GM19455 (cell line): ENCODE measurements around the gene CHKA.

Experiments
- ATAC-seq: cut with Tn5 transposase; IDR thresholded peaks from one replicate; pipeline ENCODE4 v1.9.1; 2021; ENCODE audit not compliant: unreplicated experiment

Gene CHKA

DNA sequence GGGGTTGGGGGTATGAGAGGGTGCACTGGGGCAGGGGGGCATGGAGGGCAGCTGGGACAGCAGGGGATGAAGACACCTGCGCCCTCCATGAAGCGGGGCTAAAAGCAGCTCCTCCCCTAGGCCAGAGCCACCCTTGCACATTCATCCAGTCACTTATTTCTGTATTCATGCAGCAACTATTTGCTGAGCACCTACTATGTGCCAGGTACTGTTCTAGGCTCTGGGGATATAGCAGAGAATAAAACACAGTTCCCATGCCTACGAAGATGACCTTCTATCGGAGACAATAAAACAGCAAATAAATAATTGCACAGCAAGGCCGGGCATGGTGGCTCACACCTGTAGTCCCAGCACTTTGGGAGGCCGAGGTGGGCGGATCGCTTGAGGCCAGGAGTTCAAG lies 105.7 kb downstream of the CHKA start:
- no peak for ATAC-seq

DNA sequence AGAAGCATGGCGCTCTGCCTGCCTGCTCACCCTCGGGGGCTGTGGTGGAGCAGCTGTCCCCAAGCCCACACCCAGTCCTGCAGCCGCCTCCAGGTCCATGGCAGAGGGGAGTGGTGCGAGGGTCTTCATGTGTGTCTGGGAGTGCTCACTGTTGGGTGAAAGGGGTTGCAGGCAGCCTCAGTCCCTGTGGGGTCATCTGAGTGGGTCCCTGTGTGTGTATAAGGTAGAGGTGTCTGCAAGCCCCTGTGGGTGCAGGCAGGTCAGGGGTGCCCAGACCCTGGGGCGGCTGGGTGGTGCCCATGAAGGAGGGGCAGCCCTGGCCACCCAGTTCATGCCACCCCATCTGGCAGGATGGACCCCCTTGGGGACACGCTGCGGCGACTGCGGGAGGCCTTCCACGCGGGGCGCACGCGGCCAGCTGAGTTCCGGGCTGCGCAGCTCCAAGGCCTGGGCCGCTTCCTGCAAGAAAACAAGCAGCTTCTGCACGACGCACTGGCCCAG lies 106.2 kb downstream of the CHKA start:
- no peak for ATAC-seq

DNA sequence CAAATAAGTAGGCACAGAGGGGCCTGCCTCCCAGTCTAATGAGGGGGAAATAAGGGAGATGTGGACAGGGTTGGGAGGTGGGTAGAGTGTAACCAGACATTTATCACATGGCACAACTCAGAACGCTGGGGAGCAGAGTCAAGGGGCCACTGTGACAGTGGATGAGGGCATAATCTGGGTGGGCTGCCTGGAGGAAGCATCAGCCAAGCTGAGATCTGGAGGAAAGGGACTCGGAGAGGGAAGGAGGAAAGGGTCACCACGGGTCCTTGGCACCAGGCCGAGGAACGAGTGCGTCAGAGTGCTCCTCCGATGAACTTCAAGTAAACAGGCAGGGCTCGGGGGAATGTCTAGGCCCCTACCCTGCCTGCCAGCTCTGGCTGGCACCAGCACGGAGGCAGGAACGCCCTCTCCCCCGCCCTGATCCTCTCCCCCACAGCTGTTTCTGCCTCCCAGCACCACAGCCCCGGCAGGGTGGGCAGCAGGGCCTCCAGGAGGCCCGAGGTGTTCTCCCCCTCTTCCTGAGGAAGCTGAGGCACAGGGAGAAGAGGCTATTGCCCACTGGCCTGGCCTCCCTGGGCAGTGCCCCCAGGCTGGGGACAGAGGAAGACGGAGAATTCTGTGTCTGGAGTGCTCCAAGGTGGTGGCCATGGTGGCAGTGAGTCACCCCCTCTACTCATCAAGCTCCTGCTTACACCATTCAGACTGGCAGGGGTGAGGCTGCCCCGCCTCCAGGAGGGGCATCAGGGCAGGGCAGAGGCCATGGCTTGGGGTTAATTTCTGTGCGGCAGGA lies 106.8 kb downstream of the CHKA start:
- no peak for ATAC-seq

DNA sequence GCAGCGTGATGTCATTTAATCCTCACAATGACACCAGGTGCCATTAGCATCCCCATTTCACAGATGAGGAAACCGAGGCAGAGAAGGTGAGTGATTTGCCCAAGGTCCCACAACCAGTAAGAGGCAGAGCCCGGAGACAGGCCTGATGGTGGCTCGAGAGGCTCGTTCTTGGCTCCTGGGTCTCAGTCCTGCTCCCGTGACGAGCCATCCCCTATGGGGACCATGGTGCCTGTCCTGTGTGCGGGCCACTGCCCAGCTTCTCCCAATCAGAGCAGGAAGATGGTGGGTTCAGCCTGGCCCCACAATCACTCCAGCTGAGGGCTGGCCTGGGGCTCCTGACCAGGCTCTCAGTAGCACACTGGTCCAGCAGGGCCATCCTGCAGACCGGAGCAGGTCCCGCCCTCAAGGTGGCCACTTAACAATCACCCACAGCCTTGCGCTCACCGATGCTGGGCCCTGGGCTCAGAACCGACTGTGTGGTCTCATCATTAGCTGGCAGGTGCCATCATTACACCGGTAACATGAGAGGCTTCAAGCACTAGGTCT lies 107.5 kb downstream of the CHKA start:
- no peak for ATAC-seq

DNA sequence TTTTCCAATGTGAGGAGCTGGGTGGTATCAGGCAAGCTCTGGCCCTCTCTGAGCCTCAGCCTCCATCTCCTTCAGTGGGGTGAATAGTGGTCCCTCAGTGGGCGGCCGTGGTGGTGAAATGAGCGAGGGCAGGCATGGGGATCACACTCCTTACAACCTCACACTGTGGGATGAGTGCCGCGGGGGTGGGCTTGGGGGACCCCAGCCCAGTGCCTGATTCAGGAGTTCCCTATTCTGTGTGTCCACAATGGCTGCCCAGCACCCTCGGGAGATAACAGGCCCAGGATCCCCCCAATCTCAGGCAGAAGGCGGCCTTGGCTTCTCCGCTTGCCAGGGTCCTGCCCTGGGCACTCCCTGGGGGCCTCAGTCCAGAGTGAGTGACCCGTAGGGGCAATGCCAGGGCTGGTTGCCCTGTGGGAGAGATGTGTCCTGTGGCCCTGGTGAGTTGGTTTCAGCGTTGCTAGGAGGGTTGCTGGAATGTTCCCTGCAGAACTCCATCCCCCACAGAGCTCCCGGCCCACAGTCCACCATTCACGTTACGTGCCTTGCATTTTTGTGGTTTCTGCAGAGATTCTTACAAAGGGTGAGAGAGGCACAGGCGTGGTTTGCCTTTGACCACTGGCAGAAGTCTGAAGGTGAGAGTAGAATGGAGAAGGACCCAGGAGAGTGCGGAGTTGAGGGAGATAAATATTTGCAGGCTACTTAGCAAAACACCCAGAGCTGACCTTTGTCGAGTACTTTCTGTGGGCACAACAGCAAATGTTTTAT lies 108.2 kb downstream of the CHKA start:
- no peak for ATAC-seq

DNA sequence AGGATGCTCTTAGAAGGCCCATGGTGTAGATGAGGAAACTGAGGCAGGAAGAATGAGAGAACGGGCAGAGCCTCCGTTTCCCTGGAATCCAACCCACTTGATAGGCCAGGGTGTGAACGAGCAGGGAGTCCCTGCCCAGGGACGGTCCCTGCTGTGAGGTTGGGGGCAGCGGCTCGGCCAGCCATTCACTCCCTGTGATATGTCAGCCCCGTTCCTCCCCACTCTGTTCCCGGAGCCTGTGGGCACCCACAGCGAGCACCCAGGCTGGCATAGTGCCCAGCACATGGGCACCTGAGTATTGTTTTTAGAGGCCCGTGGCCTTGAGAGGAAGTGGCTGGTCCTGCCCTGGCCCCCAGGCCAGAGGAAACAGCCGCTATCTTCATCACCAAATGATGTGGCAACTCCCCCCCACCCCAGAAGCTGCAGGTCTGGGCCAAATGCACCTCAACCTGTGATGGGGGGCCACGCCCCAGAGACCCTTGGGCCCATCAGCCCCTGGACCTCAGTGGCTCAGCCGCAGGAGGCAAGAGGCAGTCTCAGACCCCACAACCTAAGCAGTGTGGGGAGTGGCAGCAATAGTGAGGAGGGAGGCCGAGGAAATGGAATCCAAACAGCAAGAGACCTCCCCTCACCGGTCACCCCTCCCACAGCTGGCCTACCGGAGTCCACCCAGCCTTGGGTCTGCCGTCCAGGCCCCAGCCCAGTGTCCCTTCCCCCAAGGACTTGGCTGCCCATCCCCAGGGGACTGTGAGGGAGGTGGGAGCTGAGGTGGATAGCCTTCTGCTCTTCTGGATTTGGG lies 108.9 kb downstream of the CHKA start:
- ATAC-seq: no peak

DNA sequence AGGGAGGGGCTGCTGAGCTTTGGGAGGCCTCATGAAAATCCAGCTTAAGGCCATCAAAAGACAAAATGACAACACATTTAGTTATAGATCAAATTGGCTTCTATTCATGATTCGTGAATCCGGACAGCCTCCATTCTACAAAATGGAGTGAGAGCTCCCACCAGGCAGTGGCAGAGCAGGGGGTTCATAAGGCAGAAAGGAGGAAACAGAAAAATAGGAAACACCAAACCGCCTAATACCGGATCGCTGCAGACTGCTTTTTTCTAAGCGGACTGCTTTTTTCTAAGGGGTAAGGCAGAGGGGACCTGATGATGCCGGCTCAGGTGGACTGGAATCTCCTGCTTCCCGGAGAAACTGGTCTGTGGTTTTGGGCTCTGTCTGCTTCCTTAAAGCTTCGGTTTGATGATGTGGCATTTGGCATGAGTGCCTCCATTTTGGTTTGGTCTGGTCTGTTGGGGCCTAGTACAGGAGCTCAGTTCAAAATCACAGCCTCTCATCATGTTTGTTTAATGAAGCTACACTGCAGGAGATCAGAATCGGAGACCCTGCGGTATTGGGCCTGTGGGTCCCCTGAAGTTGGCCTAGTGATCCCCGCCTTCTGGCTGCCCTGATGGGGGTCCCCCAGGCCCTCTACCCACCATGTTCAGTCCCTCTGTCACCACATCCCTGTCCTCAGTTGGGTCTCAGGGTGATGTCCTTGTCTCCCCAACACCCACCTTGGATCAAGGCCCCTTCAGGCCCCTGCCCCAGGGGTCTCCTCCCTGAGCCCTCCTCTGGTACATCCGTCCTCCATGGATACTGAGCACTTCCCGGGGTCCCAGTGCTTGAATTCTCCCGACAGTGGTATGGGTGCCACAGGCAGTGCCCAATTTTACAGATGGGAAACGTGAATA lies 109.9 kb downstream of the CHKA start:
- no peak for ATAC-seq

DNA sequence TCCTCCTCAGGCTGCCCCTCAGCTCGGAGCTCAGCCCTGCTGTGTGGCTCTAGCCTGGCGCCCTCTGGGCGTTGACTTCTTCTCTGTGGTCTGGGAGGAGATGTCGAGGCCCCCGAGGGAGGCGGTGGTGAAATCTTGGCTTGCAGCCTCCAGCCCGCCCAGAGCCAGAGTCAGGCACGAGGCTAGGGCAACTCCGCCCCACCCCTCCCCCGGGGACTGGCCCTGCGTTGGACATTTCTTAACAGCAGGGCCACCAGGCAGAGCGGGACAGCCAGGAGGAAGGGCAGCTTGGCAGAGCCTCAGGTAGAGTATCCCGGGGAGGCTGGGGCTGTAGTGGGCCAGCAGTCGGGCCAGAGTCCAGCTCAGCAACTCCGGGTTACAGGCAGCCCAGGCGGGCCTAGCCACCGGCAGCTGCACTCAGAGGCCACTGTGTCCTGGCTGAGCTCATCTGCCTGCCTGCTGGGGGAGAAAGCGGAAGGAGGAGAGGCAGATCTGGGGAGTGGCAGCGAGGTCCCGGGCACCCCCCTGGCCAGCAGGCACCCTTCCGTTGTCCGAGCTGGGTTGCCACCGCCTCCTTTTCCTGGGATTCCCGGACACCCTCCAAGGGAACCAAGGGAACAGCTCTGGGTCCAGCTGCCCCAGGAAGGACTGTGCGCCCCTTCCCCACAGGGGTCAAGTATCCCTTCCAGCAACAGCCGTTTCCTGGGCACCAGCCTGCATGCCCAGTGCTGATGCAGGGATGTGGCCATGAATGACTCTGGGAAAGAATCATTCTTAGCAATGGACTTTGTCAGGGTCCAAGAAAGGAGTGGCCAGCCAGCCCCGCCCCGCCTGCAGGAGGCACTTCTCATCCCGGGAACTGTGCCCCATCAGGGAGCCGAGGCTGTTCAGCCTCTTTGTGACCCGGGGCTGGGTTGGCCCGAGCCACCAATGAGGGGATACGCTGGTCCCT lies 110.8 kb downstream of the CHKA start, which contains the start of gene ALDH3B1:
Gene ALDH3B1, plus strand, starts transcription at position 238 of the 952 bp plus-strand sequence. CDS start 4,971 bp downstream, outside the sequence.
- ATAC-seq: no peak

DNA sequence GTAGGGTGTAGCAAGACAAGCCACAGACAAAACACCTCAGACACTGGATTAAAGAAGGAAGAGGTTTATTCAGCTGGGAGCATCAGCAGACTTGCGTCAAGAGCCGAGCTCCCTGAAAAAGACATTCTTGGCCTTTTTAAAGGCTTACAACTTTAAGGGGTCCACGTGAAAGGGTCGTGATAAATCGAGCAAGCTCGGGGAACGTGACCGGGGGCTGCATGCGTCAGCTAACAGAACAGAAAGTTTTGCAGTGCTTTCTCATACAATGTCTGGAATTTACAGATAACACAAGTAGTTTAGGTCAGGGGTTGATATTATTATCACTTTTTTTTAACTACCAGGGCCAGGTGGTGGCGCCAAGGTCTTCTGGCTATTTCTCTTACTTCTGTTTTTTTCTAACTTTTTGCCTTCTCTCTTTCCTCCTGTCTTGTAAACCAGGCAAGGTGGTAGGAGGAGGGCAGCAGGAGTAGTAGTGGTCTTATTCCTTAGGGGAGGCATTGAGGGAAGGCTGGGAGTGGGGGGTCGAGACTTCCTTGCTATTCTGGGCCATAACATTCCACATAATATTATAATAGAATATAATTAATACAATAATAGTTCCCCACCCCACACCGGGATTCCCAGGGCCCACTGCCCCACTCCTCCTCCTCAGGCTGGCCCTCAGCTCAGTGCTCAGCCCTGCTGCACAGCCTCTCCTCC lies 111.6 kb downstream of the CHKA start:
- ATAC-seq: no peak

DNA sequence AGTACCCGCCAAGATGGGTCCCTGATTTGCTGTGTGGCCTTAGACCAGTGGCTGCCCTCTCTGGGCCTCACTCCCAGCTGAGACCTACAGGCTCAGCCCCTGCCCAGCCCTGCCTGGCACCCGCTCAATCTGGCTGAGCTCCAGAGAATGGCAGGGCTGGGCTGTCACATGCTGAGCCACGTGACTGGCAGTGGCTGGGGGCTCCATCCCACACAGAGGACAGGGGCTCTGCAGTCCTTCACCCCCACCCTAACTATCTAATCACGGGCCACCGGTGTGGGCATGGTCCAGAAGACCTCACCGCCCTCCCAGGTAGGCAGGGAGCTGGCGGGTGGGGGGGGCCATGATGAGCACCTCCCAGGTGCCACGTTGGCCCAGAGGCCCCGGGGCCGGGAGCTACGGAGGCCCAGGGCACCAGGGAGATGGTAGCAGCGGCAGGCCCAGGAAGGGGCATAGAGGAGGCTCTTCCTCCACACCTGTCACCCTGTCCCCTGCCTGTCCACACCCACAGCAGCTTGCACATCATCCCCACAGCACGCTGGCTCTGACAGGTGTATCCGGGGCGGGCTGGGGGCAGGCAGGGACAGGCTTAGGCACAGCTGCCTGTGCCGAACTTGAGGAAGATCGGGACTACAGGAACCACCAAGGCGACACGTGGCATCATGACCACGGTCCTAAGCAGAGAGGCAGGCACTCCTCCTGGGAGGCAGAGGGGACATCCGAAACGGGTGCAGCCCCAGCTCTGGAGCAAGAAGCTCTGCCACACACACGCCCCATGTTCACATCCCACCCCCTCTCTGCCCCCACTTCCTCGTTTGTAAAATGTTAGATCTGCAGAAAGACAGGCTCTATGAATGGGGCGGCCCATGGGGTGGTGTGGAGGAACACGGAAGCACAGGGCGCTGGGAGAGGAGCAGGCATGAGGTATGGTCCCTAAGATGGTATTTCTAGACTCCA lies 112.5 kb downstream of the CHKA start:
- no peak for ATAC-seq

DNA sequence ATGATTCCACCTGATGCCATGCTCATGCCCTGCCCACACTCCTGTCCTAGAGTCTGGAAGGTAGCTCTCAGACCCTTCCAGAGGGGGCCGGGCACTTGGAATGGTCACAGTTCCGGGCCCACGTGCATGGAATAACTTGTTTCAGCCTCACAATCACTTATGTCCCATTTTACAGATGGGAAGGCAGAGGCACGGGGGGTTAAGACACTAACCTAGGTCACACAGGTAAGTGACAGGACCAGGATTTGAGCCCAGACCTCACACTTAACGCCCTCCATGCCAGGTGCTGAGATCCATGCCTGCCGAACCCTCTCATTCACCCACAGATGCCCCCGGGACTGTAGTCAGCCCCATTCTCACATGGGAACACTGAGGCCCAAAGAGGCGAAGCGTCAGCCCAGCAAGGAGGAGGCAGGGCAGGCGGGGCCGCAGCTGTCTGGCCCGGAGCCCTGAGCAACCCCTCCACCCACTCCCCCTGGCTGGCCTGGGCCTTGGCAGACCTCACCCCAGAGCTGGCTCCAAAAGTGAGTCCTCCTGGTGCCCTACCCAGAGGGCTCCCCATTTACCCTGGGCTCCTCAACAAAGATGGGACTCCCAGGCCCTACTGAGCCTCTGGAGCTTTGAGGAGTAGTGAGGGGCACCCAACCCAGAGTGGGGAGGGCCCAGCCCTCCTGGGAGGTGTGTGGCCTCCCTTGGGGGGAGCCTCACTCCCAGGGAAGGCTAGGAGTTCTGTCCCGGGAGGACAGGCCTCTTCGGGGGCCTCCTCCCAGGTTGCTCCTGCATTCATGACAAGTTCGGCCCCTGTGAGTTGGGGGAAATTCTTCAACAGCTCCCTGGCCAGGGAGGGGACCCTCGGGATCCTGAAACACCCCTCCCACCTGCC lies 113.4 kb downstream of the CHKA start:
- ATAC-seq: no peak

DNA sequence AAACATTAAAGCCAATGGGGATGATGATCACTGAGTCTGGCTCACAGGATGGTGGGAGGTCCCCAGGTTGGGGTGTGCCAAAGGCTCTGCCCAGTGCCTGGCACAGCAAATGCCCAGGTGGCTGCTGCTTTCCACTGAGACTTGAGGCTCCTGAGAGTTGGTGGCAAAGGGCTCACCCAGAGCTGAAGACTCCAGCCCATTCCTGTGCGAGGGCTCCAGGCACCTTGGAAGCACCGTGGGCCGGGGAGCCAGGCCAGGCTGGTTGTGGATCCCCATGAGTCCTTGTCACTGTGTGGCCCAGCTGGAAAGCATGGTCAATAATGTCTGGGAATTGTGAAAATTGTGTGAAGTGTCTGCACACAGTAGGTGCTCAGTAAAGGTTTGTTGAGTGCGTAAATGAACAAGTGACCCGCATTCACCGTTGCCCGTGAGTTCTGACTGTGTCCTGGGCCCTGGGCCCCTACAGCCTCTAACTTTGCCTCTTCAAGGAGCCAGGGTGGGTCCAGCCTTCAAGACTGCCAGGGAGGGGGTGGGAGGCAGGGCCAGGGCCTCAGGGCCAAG lies 114.5 kb downstream of the CHKA start:
- ATAC-seq: no peak

DNA sequence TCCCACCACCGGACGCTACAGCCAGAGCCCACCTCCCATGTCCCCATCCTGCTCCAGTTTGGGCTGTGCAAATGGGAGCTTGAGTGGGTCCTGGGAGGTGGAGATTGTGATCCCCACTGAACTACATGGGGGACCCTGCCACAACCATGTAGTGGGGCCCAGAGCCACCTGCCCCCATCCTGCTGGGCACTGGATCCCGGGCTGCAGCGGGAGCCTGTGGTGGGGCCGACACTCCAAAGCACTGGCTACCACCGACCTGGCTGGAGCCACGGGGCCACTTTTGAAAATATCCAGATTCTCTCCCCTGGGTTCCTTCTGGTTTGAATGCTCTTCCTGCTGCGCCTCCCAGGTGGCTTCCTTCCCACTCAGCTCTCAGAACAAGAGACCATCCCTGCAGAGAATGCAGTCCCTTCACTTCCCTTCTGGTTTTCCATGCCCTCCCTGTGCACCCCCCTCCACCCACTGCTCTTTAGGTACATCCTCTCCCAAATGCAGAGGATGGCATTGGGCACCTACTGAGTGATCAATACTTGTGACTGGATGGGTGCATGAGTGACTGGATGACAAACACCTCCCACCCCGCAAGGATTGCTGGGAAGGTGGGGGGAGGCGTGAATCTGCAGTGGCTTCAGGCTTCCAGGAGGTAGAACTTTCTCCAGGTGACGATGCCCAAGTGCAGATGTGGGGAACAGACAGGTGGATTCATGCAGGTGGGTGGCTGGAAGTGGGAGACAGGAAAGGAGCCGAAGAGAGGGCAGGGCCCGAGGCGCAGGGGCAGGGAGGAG lies 116.4 kb downstream of the CHKA start:
- no peak for ATAC-seq

DNA sequence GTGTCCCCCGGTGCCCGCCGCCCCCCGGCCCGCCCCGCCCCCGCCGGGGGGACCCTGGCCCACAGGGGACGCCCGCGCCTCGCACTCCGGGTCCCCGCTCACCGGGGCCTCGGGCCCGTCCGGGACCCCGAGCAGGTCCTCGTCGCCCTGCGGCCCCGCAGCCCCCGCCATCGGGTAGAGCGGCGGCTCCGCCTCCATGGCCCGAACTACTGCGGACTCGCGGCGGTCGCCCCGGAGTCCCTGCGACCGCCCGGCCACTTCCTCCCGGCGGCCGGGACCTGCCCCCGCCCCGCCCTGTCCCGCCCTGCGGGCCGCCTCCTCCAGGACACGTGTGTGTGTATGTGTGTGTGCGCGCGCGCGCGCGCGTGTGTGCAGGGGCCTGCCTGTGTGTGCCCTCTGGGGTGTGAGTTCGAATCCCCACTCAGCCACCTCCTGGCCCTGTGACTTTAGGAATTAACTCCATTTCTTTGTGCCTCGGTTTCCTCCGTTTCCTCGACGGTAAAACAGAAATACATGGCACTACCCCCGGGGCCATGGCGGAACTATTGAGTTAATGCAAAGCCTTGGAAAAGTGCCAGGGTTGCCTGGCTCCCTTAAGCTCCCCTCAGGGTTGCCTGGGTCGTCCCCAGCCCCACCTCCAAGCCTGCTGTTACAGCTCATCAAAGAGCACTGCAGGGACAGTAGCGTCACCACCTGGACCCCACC lies 117.2 kb downstream of the CHKA start, which contains the start of gene UNC93B1:
Gene UNC93B1, minus strand, starts transcription at position 252 of the 705 bp plus-strand sequence. Its CDS starts 54 bp downstream, at position 198.
- ATAC-seq: no peak
